AG09309 (cell line): ENCODE results near the gene FRAS1.

Experiments used
- DNase-seq: peaks from one replicate; pipeline ENCODE4 v3.0.0-alpha.2; 2010; ENCODE audit warnings: low read depth
- H3K4me3 ChIP-seq: 2 replicates; pipeline ENCODE4 v1.5.1; 2011; ENCODE audit warnings: mild to moderate bottlenecking, low read depth, low read length, moderate library complexity; ENCODE audit not compliant: control insufficient read depth
- TF ChIP-seq, protein P1 (sequence below): IDR thresholded peaks from 2 replicates; pipeline ENCODE4 v1.5.1; 2011; ENCODE audit warnings: mild to moderate bottlenecking, low read depth, low read length, inconsistent platforms; ENCODE audit not compliant: insufficient read depth, control insufficient read depth; ENCODE audit errors: missing control alignments

The FRAS1 gene

DNA sequence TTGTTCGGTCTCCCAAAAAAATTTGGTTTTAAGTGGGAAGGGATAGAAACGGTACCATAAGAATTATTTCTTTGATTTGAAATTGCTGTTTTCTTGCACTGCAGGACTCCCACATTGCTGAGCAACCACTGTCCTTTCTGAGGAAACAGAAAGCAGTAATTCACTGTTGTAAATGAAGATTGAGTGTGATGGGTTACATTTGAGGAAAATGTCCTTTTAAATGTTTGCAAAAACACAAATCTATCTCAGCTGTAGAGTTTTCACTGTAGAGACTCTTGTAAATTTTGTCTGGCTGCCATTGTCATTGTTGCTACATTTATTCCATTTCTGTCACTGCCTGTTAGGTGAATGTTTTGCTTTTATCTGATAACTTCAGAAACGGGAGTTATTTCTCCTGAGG, 105.2 kb downstream of the FRAS1 start:
- TF ChIP-seq, protein P1, sequence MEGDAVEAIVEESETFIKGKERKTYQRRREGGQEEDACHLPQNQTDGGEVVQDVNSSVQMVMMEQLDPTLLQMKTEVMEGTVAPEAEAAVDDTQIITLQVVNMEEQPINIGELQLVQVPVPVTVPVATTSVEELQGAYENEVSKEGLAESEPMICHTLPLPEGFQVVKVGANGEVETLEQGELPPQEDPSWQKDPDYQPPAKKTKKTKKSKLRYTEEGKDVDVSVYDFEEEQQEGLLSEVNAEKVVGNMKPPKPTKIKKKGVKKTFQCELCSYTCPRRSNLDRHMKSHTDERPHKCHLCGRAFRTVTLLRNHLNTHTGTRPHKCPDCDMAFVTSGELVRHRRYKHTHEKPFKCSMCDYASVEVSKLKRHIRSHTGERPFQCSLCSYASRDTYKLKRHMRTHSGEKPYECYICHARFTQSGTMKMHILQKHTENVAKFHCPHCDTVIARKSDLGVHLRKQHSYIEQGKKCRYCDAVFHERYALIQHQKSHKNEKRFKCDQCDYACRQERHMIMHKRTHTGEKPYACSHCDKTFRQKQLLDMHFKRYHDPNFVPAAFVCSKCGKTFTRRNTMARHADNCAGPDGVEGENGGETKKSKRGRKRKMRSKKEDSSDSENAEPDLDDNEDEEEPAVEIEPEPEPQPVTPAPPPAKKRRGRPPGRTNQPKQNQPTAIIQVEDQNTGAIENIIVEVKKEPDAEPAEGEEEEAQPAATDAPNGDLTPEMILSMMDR = no peak
- H3K4me3 ChIP-seq = no peak overlapping the region
- DNase-seq = no peak

DNA sequence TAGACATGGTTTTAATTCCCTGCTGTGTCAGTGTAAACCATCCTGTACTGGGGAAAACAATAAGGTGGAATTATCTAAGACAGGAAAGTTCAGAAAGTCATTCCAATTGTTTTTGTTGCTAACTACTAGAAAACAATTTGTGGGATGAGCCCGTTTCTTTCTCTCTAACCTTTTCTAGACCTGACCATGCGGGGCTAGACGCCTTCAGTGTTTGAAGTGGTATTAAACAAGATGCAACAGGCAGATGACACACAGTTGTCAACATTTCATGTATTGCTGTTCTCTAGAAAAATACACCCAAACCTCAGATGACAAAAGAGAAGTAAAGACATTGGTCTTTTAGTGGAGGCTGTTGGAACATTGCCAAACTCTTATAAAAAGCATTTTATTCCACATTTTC, 105.7 kb downstream of the FRAS1 start:
- TF ChIP-seq, protein P1 = no peak
- no peak for DNase-seq

DNA sequence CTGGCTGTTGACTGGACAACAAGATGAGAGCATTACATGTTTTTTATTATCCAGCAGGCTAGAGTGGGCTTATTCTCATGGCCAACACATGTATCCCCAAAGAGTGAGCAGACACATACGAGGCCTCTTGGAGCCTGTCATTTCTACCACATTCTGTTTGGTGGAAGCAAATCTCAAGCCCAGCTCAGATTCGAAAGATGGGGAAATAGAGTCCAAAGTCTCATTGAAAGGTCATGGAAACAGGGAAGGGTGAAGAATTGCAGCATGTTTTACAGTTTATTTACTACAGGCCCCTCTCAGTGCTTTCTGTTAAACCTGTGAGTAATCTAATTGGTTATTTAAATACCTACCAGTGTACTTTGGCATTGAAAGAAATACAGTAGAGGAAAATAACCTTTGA, 108.6 kb downstream of the FRAS1 start:
- no peak overlapping the region for H3K4me3 ChIP-seq
- DNase-seq = no peak
- TF ChIP-seq, protein P1 = no peak

More for the DNA sequence above, 105.7 kb downstream of the FRAS1 start:
- no peak overlapping the region for H3K4me3 ChIP-seq

DNA sequence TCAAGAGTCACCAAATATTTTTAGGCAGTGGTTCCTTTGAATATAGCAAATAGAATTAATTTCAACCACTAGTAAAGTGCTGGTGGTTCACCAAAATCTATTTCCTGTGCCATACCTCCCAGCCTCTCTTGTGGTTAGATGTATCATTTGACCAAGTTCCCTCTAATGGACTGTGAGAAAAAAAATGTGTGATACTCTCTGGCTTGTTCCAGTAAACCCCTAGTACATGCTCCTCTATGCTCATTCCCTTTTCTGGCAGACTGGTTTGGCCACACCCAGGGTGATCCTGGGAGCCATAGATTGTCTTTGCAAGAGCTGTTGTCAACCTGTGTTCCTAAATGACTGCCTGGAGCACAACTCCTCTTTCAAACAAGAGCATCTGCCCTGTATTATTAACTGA, 109.5 kb downstream of the FRAS1 start:
- TF ChIP-seq, protein P1 = no peak
- no peak for DNase-seq
- H3K4me3 ChIP-seq = no peak overlapping the region

DNA sequence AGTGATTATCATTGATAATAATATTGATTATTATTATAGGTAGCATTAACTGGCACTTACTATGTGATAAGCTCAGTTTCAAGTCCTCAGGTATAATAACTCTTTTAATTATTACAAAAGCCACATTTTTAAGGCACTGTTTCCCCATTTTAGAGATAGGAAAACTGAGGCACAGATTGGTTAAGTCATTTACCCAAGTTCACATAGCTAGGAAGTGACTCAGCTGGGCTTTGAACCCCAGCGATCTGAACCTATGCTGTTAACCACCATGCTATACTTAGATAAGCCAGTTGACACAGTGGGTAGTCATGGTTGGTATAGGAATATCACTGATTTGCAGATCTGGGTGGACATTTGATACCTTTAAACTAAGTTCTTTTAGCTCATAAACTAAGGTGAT, 110.4 kb downstream of the FRAS1 start:
- H3K4me3 ChIP-seq = no peak overlapping the region
- DNase-seq = no peak
- TF ChIP-seq, protein P1 = no peak

DNA sequence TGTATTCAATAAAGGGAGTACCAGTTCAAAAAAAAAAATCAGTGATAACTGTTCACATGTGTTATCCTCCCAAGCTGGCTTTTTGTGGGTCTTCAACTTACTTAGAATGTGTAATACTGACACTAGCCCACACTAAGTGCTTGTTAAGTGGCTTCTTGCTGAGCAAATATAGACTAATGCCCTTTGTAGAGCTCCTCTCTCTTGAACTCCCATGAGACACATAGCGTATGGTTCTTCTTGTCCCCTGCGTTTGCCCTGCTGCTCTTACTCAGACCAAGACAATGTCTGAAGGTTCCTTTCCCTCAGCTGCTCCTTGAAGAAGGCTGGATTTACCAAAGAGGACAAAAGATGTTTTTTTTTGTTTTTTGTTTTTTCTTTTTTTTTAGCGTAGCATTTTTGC, 110.9 kb downstream of the FRAS1 start:
- H3K4me3 ChIP-seq = no peak overlapping the region
- TF ChIP-seq, protein P1 = no peak
- DNase-seq = no peak

DNA sequence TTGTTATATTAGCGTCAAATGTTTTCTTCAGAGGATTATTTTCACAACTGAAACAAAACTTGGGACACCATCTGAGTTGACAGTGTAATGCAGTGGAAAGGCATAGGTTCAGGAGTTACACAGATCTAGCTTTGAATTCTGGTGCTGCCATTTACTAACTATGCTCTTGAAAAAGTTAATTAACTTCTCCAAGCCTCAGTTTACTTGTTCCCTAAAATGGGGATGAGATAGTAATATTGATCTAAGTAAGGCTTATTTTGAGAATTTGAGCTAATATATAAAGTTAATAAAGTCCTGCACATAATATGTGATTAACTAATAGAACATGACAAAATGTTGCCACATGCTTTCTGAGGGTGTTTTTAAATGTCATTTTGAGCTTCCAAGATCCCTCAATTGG, 112.6 kb downstream of the FRAS1 start:
- TF ChIP-seq, protein P1 = no peak
- no peak for DNase-seq
- H3K4me3 ChIP-seq = no peak overlapping the region
